GM23338 (cell line): ENCODE data around the gene ARL13B. TPM values are rescaled to one million over a fixed set of nuclear protein-coding genes. Genes with fewer than 3 reads are reported as not detected.

ENCODE experiments used
- ATAC-seq: fragments of 200-7000 bp; cut with Tn5 transposase; 3 replicates; pipeline ENCODE4 v1.9.1; 2020
- DNase-seq: peaks from one replicate; pipeline ENCODE4 v3.0.0-alpha.2; 2015; ENCODE audit warnings: low spot score
- H2AFZ ChIP-seq: fragments of 200-600 bp; sonication (generic); 2 replicates; pipeline ENCODE4 v1.8.0; 2016; ENCODE audit warnings: antibody characterized with exemption, mild to moderate bottlenecking, moderate library complexity
- H3F3A ChIP-seq: fragments of 200-600 bp; sonication (generic); replicated peaks from 2 replicates; pipeline ENCODE4 v1.8.0; 2017; ENCODE audit warnings: antibody characterized with exemption, mixed run types, low read depth
- H3K27ac ChIP-seq: fragments of 200-600 bp; sonication (generic); 2 replicates; pipeline ENCODE4 v1.6.1; 2016; ENCODE audit warnings: low read depth
- H3K27me3 ChIP-seq: fragments of 200-600 bp; sonication (generic); 2 replicates; pipeline ENCODE4 v1.8.0; 2016; ENCODE audit warnings: mild to moderate bottlenecking, mixed run types, moderate library complexity; ENCODE audit not compliant: insufficient read depth
- H3K36me3 ChIP-seq: fragments of 200-600 bp; sonication (generic); 2 replicates; pipeline ENCODE4 v1.8.0; 2016; ENCODE audit warnings: mild to moderate bottlenecking; ENCODE audit not compliant: insufficient read depth
- H3K4me1 ChIP-seq: fragments of 200-600 bp; sonication (generic); 2 replicates; pipeline ENCODE4 v1.8.0; 2016; ENCODE audit warnings: mild to moderate bottlenecking, moderate library complexity; ENCODE audit not compliant: insufficient read depth
- H3K4me2 ChIP-seq: fragments of 200-600 bp; sonication (generic); 2 replicates; pipeline ENCODE4 v1.7.1; 2017; ENCODE audit warnings: mixed run types
- H3K4me3 ChIP-seq: fragments of 200-600 bp; sonication (generic); 2 replicates; pipeline ENCODE4 v1.6.1; 2016; ENCODE audit warnings: mixed run types
- H3K79me2 ChIP-seq: fragments of 200-600 bp; sonication (generic); replicated peaks from 2 replicates; pipeline ENCODE4 v1.8.0; 2017; ENCODE audit warnings: mild to moderate bottlenecking; ENCODE audit not compliant: insufficient read depth
- H3K9me2 ChIP-seq: fragments of 200-600 bp; sonication (generic); 2 replicates; pipeline ENCODE4 v1.8.0; 2017; ENCODE audit not compliant: insufficient read depth
- H4K20me1 ChIP-seq: fragments of 200-600 bp; sonication (generic); replicated peaks from 2 replicates; pipeline ENCODE4 v1.8.0; 2017; ENCODE audit warnings: mild to moderate bottlenecking; ENCODE audit not compliant: insufficient read depth
- H3K27ac Mint-ChIP-seq: 2 replicates; pipeline ENCODE4 v1.8.0; 2020; ENCODE audit warnings: inconsistent platforms, mild to moderate bottlenecking, moderate library complexity, mixed read lengths
- H3K27me3 Mint-ChIP-seq: 3 replicates; pipeline ENCODE4 v1.8.0; 2022; ENCODE audit warnings: low read depth, mild to moderate bottlenecking, moderate library complexity, mixed read lengths, inconsistent platforms; ENCODE audit not compliant: insufficient read depth, poor library complexity
- H3K36me3 Mint-ChIP-seq: 3 replicates; pipeline ENCODE4 v1.8.0; 2021; ENCODE audit warnings: low read depth, mild to moderate bottlenecking, inconsistent platforms, moderate library complexity, mixed read lengths
- H3K4me1 Mint-ChIP-seq: 3 replicates; pipeline ENCODE4 v1.8.0; 2020; ENCODE audit warnings: mild to moderate bottlenecking, inconsistent platforms, mixed read lengths
- H3K4me3 Mint-ChIP-seq: 3 replicates; pipeline ENCODE4 v1.8.0; 2021; ENCODE audit warnings: moderate library complexity, mild to moderate bottlenecking, inconsistent platforms, mixed read lengths
- H3K9me3 Mint-ChIP-seq: 3 replicates; pipeline ENCODE4 v1.8.0; 2020; ENCODE audit warnings: moderate library complexity, mild to moderate bottlenecking, inconsistent platforms, mixed read lengths
- CTCF ChIP-seq, 2 experiments: fragments of 200-600 bp in 1 of 2; sonication (generic) in 1 of 2; conservative IDR thresholded peaks; 2 replicates each; pipeline versions ENCODE4 v1.5.1 to v1.6.1; 2016 to 2017; ENCODE audit warnings: antibody characterized with exemption in 2 of 2, low read depth in 2 of 2, mild to moderate bottlenecking in 2 of 2, moderate library complexity in 1 of 2
- JUNB ChIP-seq: IDR thresholded peaks from one replicate; pipeline ENCODE4 v1.6.1; 2016; ENCODE audit warnings: antibody characterized with exemption; ENCODE audit not compliant: unreplicated experiment
- POLR2AphosphoS5 ChIP-seq: IDR thresholded peaks from 2 replicates; pipeline ENCODE4 v1.6.1; 2016; ENCODE audit warnings: antibody characterized with exemption, low read depth
- polyA plus RNA-seq: library from polyadenylated mRNA; unstranded; fragments of >200 nt; fragmentation: Nextera tagmentation; extraction: Ambion mirVana; gene quantifications from 2 replicates; pipeline ENCODE4 v1.2.1, GENCODE V29; 2016
- small RNA-seq: library from RNA; depleted of rRNA; stranded (forward); fragments of <200 nt; gene quantifications from one replicate; pipeline ENCODE3, GENCODE V24; 2014; ENCODE audit warnings: low replicate concordance
- total RNA-seq: library from RNA; depleted of rRNA; stranded (reverse); fragments of >200 nt; shearing (Covaris generic); gene quantifications from 2 replicates; pipeline ENCODE4 v1.2.3, GENCODE V29; 2014; rRNA removed
- TF ChIP-seq, protein P1 (sequence below): IDR thresholded peaks from 2 replicates; pipeline ENCODE4 v1.6.1; 2016; ENCODE audit warnings: antibody characterized with exemption

The ARL13B gene
- total and polyA plus RNA-seq, 2 experiments from 2014 or later = 7.9 to 17.1 TPM

DNA sequence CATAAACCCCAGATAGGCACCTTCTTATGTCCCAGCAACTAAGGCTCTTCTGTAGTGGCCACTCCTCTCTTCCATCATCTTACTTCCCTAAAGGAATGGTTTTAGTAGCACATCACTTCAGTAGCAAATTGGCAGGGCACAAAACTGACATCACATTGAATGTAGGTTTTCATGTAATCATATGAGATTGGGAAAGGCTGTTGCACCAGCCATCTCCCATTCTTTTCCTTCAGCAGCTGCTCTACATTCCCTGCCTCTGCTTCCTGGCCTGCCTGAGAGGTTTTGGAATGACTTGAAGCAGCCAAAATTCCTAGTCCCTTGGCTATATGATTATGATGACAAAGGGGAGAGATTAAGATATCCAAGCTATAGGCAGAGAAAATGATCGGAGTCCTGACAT, 119.4 kb downstream of the ARL13B start:
- Histone ChIP-seq H2AFZ (no peak overlapping the region), H3K27me3 (no peaks in the 10 kb centered on the region), H3K79me2 (no peaks in the 10 kb centered on the region), H3K4me2 (no peak overlapping the region), H4K20me1 (no peaks in the 10 kb centered on the region; the same call in 1 of the 2 replicates), H3K4me1 (no peaks in the 10 kb centered on the region), H3K27ac (no peak overlapping the region), H3K4me3 (no peak overlapping the region), H3K9me2 (no peaks in the 10 kb centered on the region), H3K36me3 (no peaks in the 10 kb centered on the region), H3F3A (no peaks in the 10 kb centered on the region)
- Mint-ChIP-seq H3K36me3 (no peaks in the 10 kb centered on the region), H3K9me3 (no peaks in the 10 kb centered on the region), H3K4me3 (no peak overlapping the region), H3K4me1 (no peaks in the 10 kb centered on the region), H3K27ac (no peak overlapping the region), H3K27me3 (no peaks in the 10 kb centered on the region)
- DNase-seq = no peak
- ATAC-seq = no peak
- TF ChIP-seq, protein P1, sequence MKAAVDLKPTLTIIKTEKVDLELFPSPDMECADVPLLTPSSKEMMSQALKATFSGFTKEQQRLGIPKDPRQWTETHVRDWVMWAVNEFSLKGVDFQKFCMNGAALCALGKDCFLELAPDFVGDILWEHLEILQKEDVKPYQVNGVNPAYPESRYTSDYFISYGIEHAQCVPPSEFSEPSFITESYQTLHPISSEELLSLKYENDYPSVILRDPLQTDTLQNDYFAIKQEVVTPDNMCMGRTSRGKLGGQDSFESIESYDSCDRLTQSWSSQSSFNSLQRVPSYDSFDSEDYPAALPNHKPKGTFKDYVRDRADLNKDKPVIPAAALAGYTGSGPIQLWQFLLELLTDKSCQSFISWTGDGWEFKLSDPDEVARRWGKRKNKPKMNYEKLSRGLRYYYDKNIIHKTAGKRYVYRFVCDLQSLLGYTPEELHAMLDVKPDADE = no peak
- TF ChIP-seq JUNB = no peak

DNA sequence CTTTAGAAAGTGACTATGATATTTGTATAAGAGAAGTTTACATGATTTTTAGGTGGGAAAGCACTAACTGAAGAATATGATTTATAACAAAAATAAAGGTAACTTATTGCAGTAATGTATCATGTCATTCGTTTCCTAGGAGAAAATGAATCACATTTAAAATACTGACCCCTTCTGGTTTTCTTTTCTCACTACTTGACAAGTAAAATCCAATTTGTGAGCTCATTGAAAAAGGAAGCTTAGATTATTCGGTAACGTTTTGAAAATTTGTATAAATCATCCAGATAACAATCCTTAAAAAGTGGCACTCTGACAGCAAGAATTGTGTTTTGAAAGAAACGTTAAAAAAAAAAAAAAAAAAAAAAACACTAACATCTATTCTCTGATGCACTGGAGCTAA, 121.9 kb downstream of the ARL13B start:
- Histone ChIP-seq H4K20me1 (no peaks in the 10 kb centered on the region), H3K4me3 (no peak overlapping the region), H2AFZ (no peak overlapping the region), H3K9me2 (no peaks in the 10 kb centered on the region), H3K27me3 (no peaks in the 10 kb centered on the region), H3K79me2 (no peaks in the 10 kb centered on the region), H3K4me2 (no peak overlapping the region), H3K36me3 (no peaks in the 10 kb centered on the region), H3K4me1 (no peaks in the 10 kb centered on the region), H3F3A (no peaks in the 10 kb centered on the region), H3K27ac (no peak overlapping the region)
- H3K4me3 Mint-ChIP-seq = no peak overlapping the region
- TF ChIP-seq POLR2AphosphoS5 = no peak
- peak in 1 of 2 experiments; percentile 52; a peak in 3 of 4 replicates for TF ChIP-seq CTCF (conservative IDR thresholded peaks at IDR 0.05; ENCODE audit: low read depth in 2 of 2)
- H3K27me3 Mint-ChIP-seq = no peaks in the 10 kb centered on the region
- no peaks in the 10 kb centered on the region for H3K36me3 Mint-ChIP-seq
- no peaks in the 10 kb centered on the region for H3K9me3 Mint-ChIP-seq
- no peaks in the 10 kb centered on the region for H3K4me1 Mint-ChIP-seq
- peak; percentile 35 for DNase-seq
- no peak overlapping the region for H3K27ac Mint-ChIP-seq
- no peak for ATAC-seq

Small RNA genes lying within 50 kb of the gene (small RNA-seq; reads per million reads assigned to genes)
- not detected for gene RF00019
- gene RNU6-511P = not detected

Other genes with a start within 250 kb of the ARL13B start
- gene PROS1, start 6.3 kb upstream of the ARL13B start, total RNA-seq = 2.5 and 4.1 TPM in 2 replicates
- 1.1 and 1.8 TPM in 2 replicates for gene PROS1, start 6.3 kb upstream of the ARL13B start, polyA plus RNA-seq
- not detected in 2 replicates for gene STX19, start 48.4 kb downstream of the ARL13B start, total RNA-seq
- 0.29 and 0.57 TPM in 2 replicates for gene STX19, start 48.4 kb downstream of the ARL13B start, polyA plus RNA-seq
- gene DHFR2, start 82.8 kb downstream of the ARL13B start, total RNA-seq = 1.3 and 1.6 TPM in 2 replicates
- 0.83 and 1.1 TPM in 2 replicates for gene DHFR2, start 82.8 kb downstream of the ARL13B start, polyA plus RNA-seq
- 8.7 and 10.6 TPM in 2 replicates for gene NSUN3, start 82.9 kb downstream of the ARL13B start, total RNA-seq
- gene NSUN3, start 82.9 kb downstream of the ARL13B start, polyA plus RNA-seq = 5.4 and 6.3 TPM in 2 replicates